ENCODE results near the gene IGFALS. TPM values are rescaled to one million over a fixed set of nuclear protein-coding genes. Genes with fewer than 3 reads are reported as not detected.

Gene IGFALS
- total RNA-seq, 1 experiment from 2014 or later: not detected

GRCh38 chr16:1770328-1771187, 22.9 kb downstream of the IGFALS start:
- Histone ChIP-seq H3F3A (ENCODE audit: insufficient read depth, low read depth) (peaks cover 32% of the 10 kb centered on the region; the same call in 1 of the 2 replicates), H3K27me3 (ENCODE audit: insufficient read depth, low read depth) (no peaks in the 10 kb centered on the region), H3K79me2 (ENCODE audit: low read depth) (peaks cover 36% of the 10 kb centered on the region), H2AFZ (no peak overlapping the region), H3K9me3 (ENCODE audit: insufficient read depth, low read depth) (no peaks in the 10 kb centered on the region), H3K36me3 (ENCODE audit: low read depth) (0 out of 2 replicates have a peak, but pooled peaks cover 5% of the 10 kb centered on the region), H4K20me1 (ENCODE audit: insufficient read depth) (peaks cover 19% of the 10 kb centered on the region), H3K4me3 (peak overlapping the region; percentile 77), H3K9me2 (ENCODE audit: insufficient read depth) (no peaks in the 10 kb centered on the region), H3K27ac (no peak overlapping the region), H3K4me1 (replicated peaks; ENCODE audit: insufficient read depth) (peaks cover 19% of the 10 kb centered on the region), H3K4me2 (peak overlapping the region; percentile 99)
- CTCF ChIA-PET: interaction anchor here (0.6 kb wide), 1 partner anchor 159 kb away, joined by 3 read pairs; no protein-coding TSS in a partner anchor
- BruUV-seq (replicated peaks): no TSS peak
- POLR2A ChIA-PET (ENCODE audit: unreplicated experiment): interaction anchor here (0.6 to 0.7 kb wide), 3 partner anchors 25 to 118 kb away, joined by 3 to 4 read pairs (median 3); no protein-coding TSS in a partner anchor
- DNase-seq: peak in 1 of 2 experiments; percentile 74
- TF ChIP-seq EZH2 (IDR thresholded peaks at IDR 0.05; ENCODE audit: low read depth) (no peak), CTCF (conservative IDR thresholded peaks at IDR 0.05) (no peak)
- intact Hi-C loops (cut with micrococcal nuclease; ENCODE audit: unreplicated experiment): loop anchor here (5.0 kb wide), 2 partner anchors 93 to 192 kb away; partner anchors contain the start of genes JPT2 and RPS2

GRCh38 chr16:1769402-1770300, 23.9 kb downstream of the IGFALS start:
- H3K9me3 ChIP-seq (ENCODE audit: insufficient read depth, low read depth): no peaks in the 10 kb centered on the region
- H2AFZ ChIP-seq: no peak overlapping the region
- peak overlapping the region; percentile 99; the same call in 1 of the 2 replicates for H3K4me2 ChIP-seq
- POLR2A ChIA-PET (ENCODE audit: unreplicated experiment): interaction anchor here (0.6 to 0.7 kb wide), 2 partner anchors 13 to 24 kb away, joined by 3 to 4 read pairs; partner anchors contain the start of genes NUBP2 and SPSB3
- H3K9me2 ChIP-seq (ENCODE audit: insufficient read depth): no peaks in the 10 kb centered on the region
- no peak overlapping the region for H3K27ac ChIP-seq
- H3K4me1 ChIP-seq (replicated peaks; ENCODE audit: insufficient read depth): peaks cover 14% of the 10 kb centered on the region
- H4K20me1 ChIP-seq (ENCODE audit: insufficient read depth): peaks cover 11% of the 10 kb centered on the region
- peaks cover 27% of the 10 kb centered on the region for H3K79me2 ChIP-seq (ENCODE audit: low read depth)
- H3F3A ChIP-seq (ENCODE audit: insufficient read depth, low read depth): peaks cover 31% of the 10 kb centered on the region; the same call in 1 of the 2 replicates
- intact Hi-C loops (cut with micrococcal nuclease; ENCODE audit: unreplicated experiment): loop anchor here (5.0 kb wide), 2 partner anchors 92 to 193 kb away; partner anchors contain the start of genes JPT2 and RPS2
- no peak for TF ChIP-seq EZH2 (IDR thresholded peaks at IDR 0.05; ENCODE audit: low read depth)
- no peak for TF ChIP-seq CTCF (conservative IDR thresholded peaks at IDR 0.05)
- no peaks in the 10 kb centered on the region for H3K27me3 ChIP-seq (ENCODE audit: insufficient read depth, low read depth)
- no TSS peak for BruUV-seq (replicated peaks)
- no peak for DNase-seq
- CTCF ChIA-PET: no interaction called here
- H3K4me3 ChIP-seq: peak overlapping the region; percentile 77; the same call in 1 of the 2 replicates
- 0 out of 2 replicates have a peak, but pooled peaks cover 5% of the 10 kb centered on the region for H3K36me3 ChIP-seq (ENCODE audit: low read depth)
